K562 (cell line): ENCODE results near the gene MRAS. TPM values are rescaled to one million over a fixed set of nuclear protein-coding genes. Genes with fewer than 3 reads are reported as not detected.

Source experiments
- ATAC-seq: fragments of 200-7000 bp; cut with Tn5 transposase; 3 replicates; pipeline ENCODE4 v1.9.1; 2020; ENCODE audit warnings: moderate library complexity
- BruUV-seq: library from RNA; stranded (reverse); fragments of 400-500 nt; replicated peaks from 2 replicates; lab custom pipeline; 2021; lab: Mats Ljungman, UMichigan
- CTCF ChIA-PET: fragments of 300-600 bp; formaldehyde crosslinking; extraction: SDS; loops from one replicate; lab custom pipeline; 2021; ENCODE audit warnings: low intra/inter-chr PET ratio; lab: Yijun Ruan, JAX
- POLR2A ChIA-PET: fragments of 300-600, 350-650 bp; sonication (Branson Sonifier 250); formaldehyde crosslinking; extraction: SDS; loops from one replicate; lab custom pipeline; 2021; ENCODE audit warnings: antibody characterized with exemption, inconsistent platforms; lab: Yijun Ruan, JAX
- DNase-seq, 4 experiments: peaks; one replicate each; pipeline versions ENCODE4 v3.0.0 to v3.0.0-alpha.2; 2011 to 2018; ENCODE audit warnings: low spot score in 3 of 4, mixed read lengths in 3 of 4; ENCODE audit errors: extremely low read depth in 1 of 4
- FAIRE-seq: peaks from 2 replicates; lab custom pipeline; 2011; peaks lifted over from hg19 to GRCh38; lab: Jason Lieb, UNC
- H2AFZ ChIP-seq: 2 replicates; pipeline ENCODE4 v1.6.0; 2011; ENCODE audit warnings: low read depth, low read length, control low read depth, inconsistent platforms
- H3K27ac ChIP-seq: fragments of 200-600 bp; 3 replicates; pipeline ENCODE4 v1.8.0; 2011; ENCODE audit warnings: low read depth, mild to moderate bottlenecking, control low read depth, inconsistent platforms, low read length, moderate library complexity, mixed read lengths; ENCODE audit errors: extremely low read depth
- H3K27me3 ChIP-seq, 2 experiments: fragments of 300-600 bp in 1 of 2; 2 replicates in 1 of 2; 3 replicates in 1 of 2; pipeline versions ENCODE4 v1.6.0 to v1.8.0; 2011; ENCODE audit warnings: inconsistent platforms in 2 of 2, low read length in 2 of 2, mild to moderate bottlenecking in 1 of 2, mixed read lengths in 1 of 2, moderate library complexity in 1 of 2; ENCODE audit not compliant: control insufficient read depth in 2 of 2, insufficient read depth in 2 of 2
- H3K36me3 ChIP-seq: fragments of 300-600 bp; 3 replicates; pipeline ENCODE4 v1.8.0; 2011; ENCODE audit warnings: mild to moderate bottlenecking, low read length, inconsistent platforms; ENCODE audit not compliant: control insufficient read depth, insufficient read depth
- H3K4me1 ChIP-seq, 2 experiments: fragments of 200-600 bp in 1 of 2; replicated peaks in 1 of 2; 2 replicates in 1 of 2; 3 replicates in 1 of 2; pipeline versions ENCODE4 v1.5.1 to v1.8.0; 2011; ENCODE audit warnings: inconsistent platforms in 2 of 2, low read length in 2 of 2, mild to moderate bottlenecking in 1 of 2, mixed read lengths in 1 of 2, moderate library complexity in 1 of 2; ENCODE audit not compliant: control insufficient read depth in 2 of 2, insufficient read depth in 2 of 2
- H3K4me2 ChIP-seq: 2 replicates; pipeline ENCODE4 v1.6.1; 2011; ENCODE audit warnings: low read length, control low read depth, inconsistent platforms, mixed read lengths; ENCODE audit not compliant: insufficient read depth
- H3K4me3 ChIP-seq: fragments of 200-600 bp; sonication (generic), shearing (Covaris generic); 2 replicates; pipeline ENCODE4 v1.5.1; 2016; ENCODE audit warnings: control low read depth, inconsistent platforms
- H3K79me2 ChIP-seq: fragments of 200-600 bp; 3 replicates; pipeline ENCODE4 v1.8.0; 2011; ENCODE audit warnings: low read length, inconsistent platforms; ENCODE audit not compliant: control insufficient read depth, insufficient read depth
- H3K9ac ChIP-seq, 2 experiments: 2 replicates each; pipeline versions ENCODE4 v1.6.0 to v1.6.1; 2011; ENCODE audit warnings: low read depth in 2 of 2, low read length in 2 of 2, control low read depth in 1 of 2, inconsistent platforms in 1 of 2, mild to moderate bottlenecking in 1 of 2, mixed read lengths in 1 of 2; ENCODE audit not compliant: insufficient read depth in 1 of 2
- H3K9me1 ChIP-seq: one replicate; pipeline ENCODE4 v1.6.0; 2011; ENCODE audit warnings: inconsistent platforms, mild to moderate bottlenecking, low read length, moderate library complexity; ENCODE audit not compliant: control insufficient read depth, insufficient read depth
- H3K9me3 ChIP-seq: replicated peaks from 2 replicates; pipeline ENCODE4 v1.5.1; 2011; ENCODE audit warnings: low read depth, low read length, inconsistent platforms; ENCODE audit not compliant: control insufficient read depth, insufficient read depth
- H4K20me1 ChIP-seq: replicated peaks from 2 replicates; pipeline ENCODE4 v1.6.1; 2011; ENCODE audit warnings: low read length, inconsistent platforms, mixed read lengths; ENCODE audit not compliant: control insufficient read depth, insufficient read depth
- CREB1 ChIP-seq, 2 experiments: sonication (generic) in 1 of 2; formaldehyde crosslinking in 1 of 2; IDR thresholded peaks; 2 replicates each; pipeline versions ENCODE4 v1.6.1 to v1.8.0; 2012 to 2022; ENCODE audit warnings: inconsistent platforms in 1 of 2, mild to moderate bottlenecking in 1 of 2, missing genetic modification reagents in 1 of 2, moderate library complexity in 1 of 2
- E2F4 ChIP-seq: sonication (generic); formaldehyde crosslinking; IDR thresholded peaks from 2 replicates; pipeline ENCODE4 v1.8.0; 2022; ENCODE audit warnings: mild to moderate bottlenecking, low read depth, missing genetic modification reagents
- EGR1 ChIP-seq: fragments of 450-650 bp; conservative IDR thresholded peaks from 2 replicates; pipeline ENCODE4 v1.6.1; 2017; ENCODE audit warnings: mild to moderate bottlenecking
- GABPB2 ChIP-seq: fragments of 250-450 bp; sonication (Bioruptor Pico); conservative IDR thresholded peaks from 2 replicates; pipeline ENCODE4 v1.5.1; 2021; ENCODE audit warnings: mild to moderate bottlenecking
- HEY1 ChIP-seq: fragments of 250-450 bp; sonication (Bioruptor Pico); IDR thresholded peaks from 2 replicates; pipeline ENCODE4 v1.5.0; 2020; ENCODE audit warnings: mild to moderate bottlenecking, moderate library complexity, borderline replicate concordance
- JUNB ChIP-seq: fragments of 450-650 bp; formaldehyde crosslinking; conservative IDR thresholded peaks from 2 replicates; pipeline ENCODE4 v1.4.0; 2020; ENCODE audit warnings: mild to moderate bottlenecking
- POLR2G ChIP-seq: fragments of 200-400 bp; formaldehyde crosslinking; IDR thresholded peaks from 2 replicates; pipeline ENCODE4 v1.6.1; 2017; ENCODE audit warnings: low read depth, mild to moderate bottlenecking, antibody characterized with exemption, low read length, moderate library complexity
- RBM25 ChIP-seq: fragments of 200-400 bp; formaldehyde crosslinking; IDR thresholded peaks from 2 replicates; pipeline ENCODE4 v1.6.1; 2018; ENCODE audit warnings: low read length, low read depth, moderate library complexity; ENCODE audit not compliant: severe bottlenecking
- SFPQ ChIP-seq: fragments of 200-400 bp; formaldehyde crosslinking; IDR thresholded peaks from 2 replicates; pipeline ENCODE4 v1.6.1; 2017; ENCODE audit warnings: mild to moderate bottlenecking, low read depth, low read length, moderate library complexity
- SP2 ChIP-seq: IDR thresholded peaks from 2 replicates; pipeline ENCODE4 v1.6.1; 2011; ENCODE audit warnings: mild to moderate bottlenecking, low read depth, low read length, moderate library complexity; ENCODE audit not compliant: poor library complexity, severe bottlenecking; ENCODE audit errors: extremely low read depth
- ZKSCAN3 ChIP-seq: fragments of 250-450 bp; sonication (Bioruptor Pico); IDR thresholded peaks from 2 replicates; pipeline ENCODE4 v1.4.0; 2020
- ZNF143 ChIP-seq: sonication (generic); formaldehyde crosslinking; IDR thresholded peaks from 2 replicates; pipeline ENCODE4 v1.9.0; 2022; ENCODE audit warnings: mild to moderate bottlenecking, missing genetic modification reagents
- ZNF24 ChIP-seq: fragments of 450-650 bp; IDR thresholded peaks from 2 replicates; pipeline ENCODE4 v1.6.1; 2016
- ZNF431 ChIP-seq: sonication (generic); formaldehyde crosslinking; IDR thresholded peaks from 2 replicates; pipeline ENCODE4 v1.8.0; 2022; ENCODE audit warnings: mild to moderate bottlenecking, missing genetic modification reagents
- ZNF449 ChIP-seq: fragments of 250-450 bp; sonication (Bioruptor Pico); IDR thresholded peaks from 2 replicates; pipeline ENCODE4 v1.8.0; 2022; ENCODE audit warnings: moderate library complexity, mild to moderate bottlenecking, inconsistent platforms
- ZNF57 ChIP-seq: fragments of 450-650 bp; formaldehyde crosslinking; IDR thresholded peaks from 2 replicates; pipeline ENCODE4 v1.4.0; 2020; ENCODE audit warnings: mild to moderate bottlenecking, moderate library complexity
- ZNF77 ChIP-seq: fragments of 250-450 bp; sonication (Bioruptor Pico); IDR thresholded peaks from 2 replicates; pipeline ENCODE4 v1.5.0; 2020
- WGBS: fragments of 100-300 bp; shearing (Covaris generic); methylation state at CpG from one replicate; pipeline ENCODE4 v1.1.6; 2016; ENCODE audit warnings: low coverage, mixed read lengths; ENCODE audit not compliant: insufficient coverage; ENCODE audit errors: missing lambda C conversion rate; 5-methylcytosine and 5-hydroxymethylcytosine counted together
- in situ Hi-C: fragments of 300-500 bp; cut with MboI; formaldehyde crosslinking; loops from 4 replicates; pipeline ENCODE4 v1.15.0; 2018; ENCODE audit warnings: inconsistent platforms, mixed read lengths
- intact Hi-C: fragments of 100-400 bp; cut with micrococcal nuclease; formaldehyde crosslinking; loops from 2 replicates; pipeline ENCODE4 v1.14.2; 2022
- polyA plus RNA-seq, 8 experiments: library from polyadenylated mRNA; depleted of rRNA in 4 of 8; stranded (reverse) in 5 of 8; unstranded in 3 of 8; fragments of >200 nt; fragmentation: Nextera tagmentation in 2 of 8; fragmentation: Illumina TruSeq in 1 of 8; extraction: Ambion mirVana in 2 of 8; extraction: Trizol in 1 of 8; gene quantifications; 2 replicates each; pipeline versions ENCODE4 v1.2.1 to v1.2.3, GENCODE V29; 2011 to 2014; ENCODE audit warnings: inconsistent platforms in 1 of 8, missing spikeins in 1 of 8
- total RNA-seq, 7 experiments: library from RNA; depleted of rRNA in 6 of 7; stranded (reverse); fragments of >200 nt in 6 of 7; fragmentation: Illumina TruSeq in 2 of 7; extraction: Trizol in 2 of 7; gene quantifications; 2 replicates each; pipeline versions ENCODE4 v1.2.1 to v1.2.3, GENCODE V29; 2011 to 2021; ENCODE audit warnings: low replicate concordance in 1 of 7

MRAS gene
- total and polyA plus RNA-seq, 9 of the 15 experiments (the other 6 are each of a cell fraction or from before 2014, with no cell fraction given), result 1.5 to 10.0 (median 5.0) TPM

DNA sequence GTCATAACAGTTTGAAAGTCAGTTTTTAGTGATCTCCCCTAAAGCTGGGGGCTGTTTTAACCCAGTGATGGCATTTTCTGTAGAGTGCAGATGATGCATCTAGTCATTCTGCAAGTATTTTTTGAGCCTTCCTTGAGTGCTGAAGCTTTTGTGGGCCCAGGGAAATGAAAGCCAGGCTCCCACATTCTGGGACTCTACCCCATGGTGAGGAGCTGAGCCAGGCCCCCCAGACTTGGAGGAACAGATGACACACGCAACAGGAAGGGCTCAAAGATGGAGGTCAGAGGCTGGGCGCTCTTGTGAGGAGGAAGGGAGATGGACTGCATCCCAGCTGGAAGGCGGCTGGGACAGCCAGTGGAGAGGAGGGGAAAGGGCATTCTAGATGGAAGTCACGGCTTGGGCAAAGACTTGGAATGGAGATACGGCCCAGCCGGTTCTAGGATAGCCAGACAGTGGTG lies 40.8 kb downstream of the MRAS start:
- Histone ChIP-seq H4K20me1 (no peaks in the 10 kb centered on the region), H3K9me3 (no peaks in the 10 kb centered on the region), H3K27ac (no peak overlapping the region), H3K4me3 (no peak overlapping the region), H3K4me1 (no peaks in the 10 kb centered on the region; a peak in 1 of 5 replicates), H3K79me2 (no peaks in the 10 kb centered on the region), H2AFZ (no peak overlapping the region), H3K9me1 (no peaks in the 10 kb centered on the region), H3K27me3 (peaks cover 0 to 7% of the 10 kb centered on the region in 2 experiments; a peak in 1 of 5 replicates), H3K9ac (no peak overlapping the region), H3K36me3 (no peaks in the 10 kb centered on the region), H3K4me2 (no peak overlapping the region)
- no peak for TF ChIP-seq JUNB
- no peak for TF ChIP-seq E2F4 (CRISPR knock-in tag)
- TF ChIP-seq ZNF431, result no peak
- no peak for TF ChIP-seq CREB1 (IDR thresholded peaks at IDR 0.05)
- no peak for TF ChIP-seq CREB1 (CRISPR knock-in tag; IDR thresholded peaks at IDR 0.05)
- TF ChIP-seq HEY1 (CRISPR knock-in tag), result no peak
- TF ChIP-seq GABPB2 (CRISPR knock-in tag), result no peak
- no peak for TF ChIP-seq SP2
- no peak for TF ChIP-seq EGR1
- TF ChIP-seq POLR2G, result no peak
- no peak for TF ChIP-seq RBM25
- no peak for TF ChIP-seq ZNF449 (CRISPR knock-in tag)
- TF ChIP-seq SFPQ, result no peak
- no peak for TF ChIP-seq ZNF77 (CRISPR knock-in tag)
- no peak for TF ChIP-seq ZNF57 (CRISPR knock-in tag)
- TF ChIP-seq ZNF143 (CRISPR knock-in tag), result no peak
- TF ChIP-seq ZNF24, result no peak
- no peak for TF ChIP-seq ZKSCAN3
- no peak for FAIRE-seq
- intact Hi-C loops (loop anchor here (10.0 kb wide), 1 partner anchor 54 kb away; no protein-coding TSS in a partner anchor), in situ Hi-C loops (no loop called here)
- CTCF ChIA-PET, result no interaction called here
- WGBS, result 11% methylated on average over 5 of the region's 6 CpGs
- DNase-seq, result no peak
- POLR2A ChIA-PET, result no interaction called here
- no peak for ATAC-seq
- BruUV-seq, result no TSS peak
